ENCODE measurements around the gene BTD. TPM values are rescaled to one million over a fixed set of nuclear protein-coding genes. Genes with fewer than 3 reads are reported as not detected.

BTD gene
- total and polyA plus RNA-seq, 10 of the 15 experiments (the other 5 are each of a cell fraction or from before 2014, with no cell fraction given), result 3.4 to 10.3 (median 5.0) TPM

DNA sequence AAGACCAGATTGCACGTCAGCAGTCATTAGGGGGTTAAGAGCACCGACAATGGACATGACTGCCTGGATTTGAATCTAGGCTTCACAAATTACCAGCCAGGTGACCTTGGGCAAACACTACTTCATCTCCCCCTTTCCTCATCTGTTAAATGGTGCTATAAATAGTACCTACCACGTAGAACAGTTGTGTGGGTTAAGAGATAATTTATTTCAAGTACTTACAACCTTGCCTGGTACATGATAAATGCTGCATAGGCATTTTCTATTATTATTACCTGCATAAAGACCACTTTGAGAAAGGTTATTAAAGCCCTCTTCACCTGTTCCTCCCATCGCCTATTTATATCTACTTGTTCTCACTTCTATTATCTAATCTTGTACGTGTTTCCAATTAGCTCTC lies 64.7 kb downstream of the BTD start (continued):
- TF ChIP-seq, protein P1, sequence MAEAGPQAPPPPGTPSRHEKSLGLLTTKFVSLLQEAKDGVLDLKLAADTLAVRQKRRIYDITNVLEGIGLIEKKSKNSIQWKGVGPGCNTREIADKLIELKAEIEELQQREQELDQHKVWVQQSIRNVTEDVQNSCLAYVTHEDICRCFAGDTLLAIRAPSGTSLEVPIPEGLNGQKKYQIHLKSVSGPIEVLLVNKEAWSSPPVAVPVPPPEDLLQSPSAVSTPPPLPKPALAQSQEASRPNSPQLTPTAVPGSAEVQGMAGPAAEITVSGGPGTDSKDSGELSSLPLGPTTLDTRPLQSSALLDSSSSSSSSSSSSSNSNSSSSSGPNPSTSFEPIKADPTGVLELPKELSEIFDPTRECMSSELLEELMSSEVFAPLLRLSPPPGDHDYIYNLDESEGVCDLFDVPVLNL (IDR thresholded peaks at IDR 0.05; ENCODE audit: low read depth, low read length), result no peak
- TF ChIP-seq WRNIP1 (IDR thresholded peaks at IDR 0.05; ENCODE audit: borderline replicate concordance, low read depth, low read length), result no peak
- no peak for TF ChIP-seq IKZF2 (IDR thresholded peaks at IDR 0.05)
- no peak for TF ChIP-seq CHD1 (IDR thresholded peaks at IDR 0.05; ENCODE audit: low read depth, low read length)
- TF ChIP-seq, protein P2, sequence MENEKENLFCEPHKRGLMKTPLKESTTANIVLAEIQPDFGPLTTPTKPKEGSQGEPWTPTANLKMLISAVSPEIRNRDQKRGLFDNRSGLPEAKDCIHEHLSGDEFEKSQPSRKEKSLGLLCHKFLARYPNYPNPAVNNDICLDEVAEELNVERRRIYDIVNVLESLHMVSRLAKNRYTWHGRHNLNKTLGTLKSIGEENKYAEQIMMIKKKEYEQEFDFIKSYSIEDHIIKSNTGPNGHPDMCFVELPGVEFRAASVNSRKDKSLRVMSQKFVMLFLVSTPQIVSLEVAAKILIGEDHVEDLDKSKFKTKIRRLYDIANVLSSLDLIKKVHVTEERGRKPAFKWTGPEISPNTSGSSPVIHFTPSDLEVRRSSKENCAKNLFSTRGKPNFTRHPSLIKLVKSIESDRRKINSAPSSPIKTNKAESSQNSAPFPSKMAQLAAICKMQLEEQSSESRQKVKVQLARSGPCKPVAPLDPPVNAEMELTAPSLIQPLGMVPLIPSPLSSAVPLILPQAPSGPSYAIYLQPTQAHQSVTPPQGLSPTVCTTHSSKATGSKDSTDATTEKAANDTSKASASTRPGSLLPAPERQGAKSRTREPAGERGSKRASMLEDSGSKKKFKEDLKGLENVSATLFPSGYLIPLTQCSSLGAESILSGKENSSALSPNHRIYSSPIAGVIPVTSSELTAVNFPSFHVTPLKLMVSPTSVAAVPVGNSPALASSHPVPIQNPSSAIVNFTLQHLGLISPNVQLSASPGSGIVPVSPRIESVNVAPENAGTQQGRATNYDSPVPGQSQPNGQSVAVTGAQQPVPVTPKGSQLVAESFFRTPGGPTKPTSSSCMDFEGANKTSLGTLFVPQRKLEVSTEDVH (IDR thresholded peaks at IDR 0.05; ENCODE audit: low read depth, partially characterized antibody), result no peak
- TF ChIP-seq DPF2 (IDR thresholded peaks at IDR 0.05), result no peak
- TF ChIP-seq, protein P3, sequence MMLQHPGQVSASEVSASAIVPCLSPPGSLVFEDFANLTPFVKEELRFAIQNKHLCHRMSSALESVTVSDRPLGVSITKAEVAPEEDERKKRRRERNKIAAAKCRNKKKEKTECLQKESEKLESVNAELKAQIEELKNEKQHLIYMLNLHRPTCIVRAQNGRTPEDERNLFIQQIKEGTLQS (IDR thresholded peaks at IDR 0.05; ENCODE audit: borderline replicate concordance, extremely low read depth, low read depth, low read length), result no peak
- no peak for TF ChIP-seq CBFB (IDR thresholded peaks at IDR 0.05; ENCODE audit: low read depth)
- TF ChIP-seq PAX5 (IDR thresholded peaks at IDR 0.05; ENCODE audit: borderline replicate concordance, low read depth, low read length), result no peak
- TF ChIP-seq, protein P4, sequence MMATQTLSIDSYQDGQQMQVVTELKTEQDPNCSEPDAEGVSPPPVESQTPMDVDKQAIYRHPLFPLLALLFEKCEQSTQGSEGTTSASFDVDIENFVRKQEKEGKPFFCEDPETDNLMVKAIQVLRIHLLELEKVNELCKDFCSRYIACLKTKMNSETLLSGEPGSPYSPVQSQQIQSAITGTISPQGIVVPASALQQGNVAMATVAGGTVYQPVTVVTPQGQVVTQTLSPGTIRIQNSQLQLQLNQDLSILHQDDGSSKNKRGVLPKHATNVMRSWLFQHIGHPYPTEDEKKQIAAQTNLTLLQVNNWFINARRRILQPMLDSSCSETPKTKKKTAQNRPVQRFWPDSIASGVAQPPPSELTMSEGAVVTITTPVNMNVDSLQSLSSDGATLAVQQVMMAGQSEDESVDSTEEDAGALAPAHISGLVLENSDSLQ (IDR thresholded peaks at IDR 0.05), result no peak
- TF ChIP-seq, protein P5, sequence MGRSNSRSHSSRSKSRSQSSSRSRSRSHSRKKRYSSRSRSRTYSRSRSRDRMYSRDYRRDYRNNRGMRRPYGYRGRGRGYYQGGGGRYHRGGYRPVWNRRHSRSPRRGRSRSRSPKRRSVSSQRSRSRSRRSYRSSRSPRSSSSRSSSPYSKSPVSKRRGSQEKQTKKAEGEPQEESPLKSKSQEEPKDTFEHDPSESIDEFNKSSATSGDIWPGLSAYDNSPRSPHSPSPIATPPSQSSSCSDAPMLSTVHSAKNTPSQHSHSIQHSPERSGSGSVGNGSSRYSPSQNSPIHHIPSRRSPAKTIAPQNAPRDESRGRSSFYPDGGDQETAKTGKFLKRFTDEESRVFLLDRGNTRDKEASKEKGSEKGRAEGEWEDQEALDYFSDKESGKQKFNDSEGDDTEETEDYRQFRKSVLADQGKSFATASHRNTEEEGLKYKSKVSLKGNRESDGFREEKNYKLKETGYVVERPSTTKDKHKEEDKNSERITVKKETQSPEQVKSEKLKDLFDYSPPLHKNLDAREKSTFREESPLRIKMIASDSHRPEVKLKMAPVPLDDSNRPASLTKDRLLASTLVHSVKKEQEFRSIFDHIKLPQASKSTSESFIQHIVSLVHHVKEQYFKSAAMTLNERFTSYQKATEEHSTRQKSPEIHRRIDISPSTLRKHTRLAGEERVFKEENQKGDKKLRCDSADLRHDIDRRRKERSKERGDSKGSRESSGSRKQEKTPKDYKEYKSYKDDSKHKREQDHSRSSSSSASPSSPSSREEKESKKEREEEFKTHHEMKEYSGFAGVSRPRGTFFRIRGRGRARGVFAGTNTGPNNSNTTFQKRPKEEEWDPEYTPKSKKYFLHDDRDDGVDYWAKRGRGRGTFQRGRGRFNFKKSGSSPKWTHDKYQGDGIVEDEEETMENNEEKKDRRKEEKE (IDR thresholded peaks at IDR 0.05), result no peak
- no peak for TF ChIP-seq SRF (IDR thresholded peaks at IDR 0.05; ENCODE audit: low read depth in 2 of 2, low read length in 2 of 2)
